Measurements from ENCODE around the gene ZC3H10. TPM values are rescaled to one million over a fixed set of nuclear protein-coding genes. Genes with fewer than 3 reads are reported as not detected.
A peak's percentile ranks its signal among the peaks of the same experiment; 100 is the strongest.

ZC3H10 gene
- total and polyA plus RNA-seq, 2 of the 13 experiments (the other 11 are each of a cell fraction or from before 2014, with no cell fraction given), result 0.70 to 2.3 TPM

DNA sequence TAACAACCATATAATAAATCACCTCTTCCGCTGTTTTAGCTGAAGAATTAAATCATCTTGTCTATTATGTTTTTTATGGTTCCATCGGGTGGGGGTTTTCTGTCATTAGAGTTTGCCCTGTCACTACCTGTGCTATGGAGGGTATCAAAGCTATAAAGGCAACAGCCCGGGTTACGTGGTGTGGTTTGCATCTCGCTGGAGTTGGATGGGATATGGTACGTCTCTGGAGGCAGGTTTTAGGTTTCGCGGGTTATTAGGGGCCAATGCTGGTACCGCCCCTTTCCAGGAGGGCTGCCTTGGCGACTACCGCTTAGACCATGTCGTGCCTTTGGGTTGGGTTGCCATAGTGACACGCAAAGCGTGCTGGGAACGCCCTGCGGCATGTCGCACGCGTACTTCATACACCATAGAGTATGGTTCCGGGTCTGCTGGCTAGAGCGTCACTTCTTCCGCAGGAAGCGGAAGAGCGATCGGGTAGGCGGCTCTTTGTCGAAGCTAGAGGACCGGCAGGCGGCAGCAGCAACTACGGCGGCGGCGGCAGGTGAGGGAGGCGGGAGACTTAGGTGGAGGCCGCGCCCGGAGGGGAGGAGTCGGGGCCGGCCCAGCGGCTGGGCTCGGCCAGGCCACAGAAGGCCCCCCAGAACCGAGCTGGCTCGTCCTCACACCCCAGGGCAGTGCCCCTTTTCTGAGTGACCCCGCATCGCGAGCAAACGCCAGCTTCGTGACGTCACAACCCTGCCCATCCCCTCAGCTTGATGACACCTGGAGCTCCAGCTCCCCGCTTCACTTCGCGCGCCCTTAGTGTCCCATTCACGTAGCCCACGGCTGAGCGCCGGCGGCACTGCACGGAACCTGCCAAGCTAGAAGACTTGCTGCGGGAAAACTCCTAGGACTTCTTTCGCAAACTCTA is at the start of gene ZC3H10 (continued):
- TF ChIP-seq, protein P1, sequence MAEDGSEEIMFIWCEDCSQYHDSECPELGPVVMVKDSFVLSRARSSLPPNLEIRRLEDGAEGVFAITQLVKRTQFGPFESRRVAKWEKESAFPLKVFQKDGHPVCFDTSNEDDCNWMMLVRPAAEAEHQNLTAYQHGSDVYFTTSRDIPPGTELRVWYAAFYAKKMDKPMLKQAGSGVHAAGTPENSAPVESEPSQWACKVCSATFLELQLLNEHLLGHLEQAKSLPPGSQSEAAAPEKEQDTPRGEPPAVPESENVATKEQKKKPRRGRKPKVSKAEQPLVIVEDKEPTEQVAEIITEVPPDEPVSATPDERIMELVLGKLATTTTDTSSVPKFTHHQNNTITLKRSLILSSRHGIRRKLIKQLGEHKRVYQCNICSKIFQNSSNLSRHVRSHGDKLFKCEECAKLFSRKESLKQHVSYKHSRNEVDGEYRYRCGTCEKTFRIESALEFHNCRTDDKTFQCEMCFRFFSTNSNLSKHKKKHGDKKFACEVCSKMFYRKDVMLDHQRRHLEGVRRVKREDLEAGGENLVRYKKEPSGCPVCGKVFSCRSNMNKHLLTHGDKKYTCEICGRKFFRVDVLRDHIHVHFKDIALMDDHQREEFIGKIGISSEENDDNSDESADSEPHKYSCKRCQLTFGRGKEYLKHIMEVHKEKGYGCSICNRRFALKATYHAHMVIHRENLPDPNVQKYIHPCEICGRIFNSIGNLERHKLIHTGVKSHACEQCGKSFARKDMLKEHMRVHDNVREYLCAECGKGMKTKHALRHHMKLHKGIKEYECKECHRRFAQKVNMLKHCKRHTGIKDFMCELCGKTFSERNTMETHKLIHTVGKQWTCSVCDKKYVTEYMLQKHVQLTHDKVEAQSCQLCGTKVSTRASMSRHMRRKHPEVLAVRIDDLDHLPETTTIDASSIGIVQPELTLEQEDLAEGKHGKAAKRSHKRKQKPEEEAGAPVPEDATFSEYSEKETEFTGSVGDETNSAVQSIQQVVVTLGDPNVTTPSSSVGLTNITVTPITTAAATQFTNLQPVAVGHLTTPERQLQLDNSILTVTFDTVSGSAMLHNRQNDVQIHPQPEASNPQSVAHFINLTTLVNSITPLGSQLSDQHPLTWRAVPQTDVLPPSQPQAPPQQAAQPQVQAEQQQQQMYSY (CRISPR knock-in tag; IDR thresholded peaks at IDR 0.05), result no peak
- TF ChIP-seq STAT5B (CRISPR knock-in tag; IDR thresholded peaks at IDR 0.05) (no peak; the same call in none of the 2 replicates), HIVEP1 (CRISPR knock-in tag; IDR thresholded peaks at IDR 0.05) (peak; percentile 83), NFE2 (CRISPR knock-in tag; IDR thresholded peaks at IDR 0.05) (no peak), ZNF598 (CRISPR knock-in tag; IDR thresholded peaks at IDR 0.05; ENCODE audit: borderline replicate concordance) (no peak), MEF2D (CRISPR knock-in tag; IDR thresholded peaks at IDR 0.05) (peak; percentile 89; the same call in 1 of the 2 replicates), ZNF468 (CRISPR knock-in tag; IDR thresholded peaks at IDR 0.05) (no peak), CREM (IDR thresholded peaks at IDR 0.05) (peak; percentile 93), CREM (CRISPR knock-in tag; IDR thresholded peaks at IDR 0.05) (no peak), ZNF33A (CRISPR knock-in tag; IDR thresholded peaks at IDR 0.05; ENCODE audit: borderline replicate concordance) (no peak), BRCA1 (CRISPR knock-in tag; IDR thresholded peaks at IDR 0.05) (no peak), GTF3A (CRISPR knock-in tag; conservative IDR thresholded peaks at IDR 0.05) (no peak), MTA1 (CRISPR knock-in tag; IDR thresholded peaks at IDR 0.05; ENCODE audit: borderline replicate concordance) (no peak; the same call in 1 of the 2 replicates), HOXA5 (CRISPR knock-in tag; IDR thresholded peaks at IDR 0.05) (peak; percentile 57; the same call in 1 of the 2 replicates), SP1 (IDR thresholded peaks at IDR 0.05) (no peak), SP1 (CRISPR knock-in tag; IDR thresholded peaks at IDR 0.05) (peak; percentile 82), FOXK1 (CRISPR knock-in tag; IDR thresholded peaks at IDR 0.05; ENCODE audit: borderline replicate concordance, low read depth) (peak; percentile 90; the same call in 1 of the 2 replicates), TEAD2 (CRISPR knock-in tag; IDR thresholded peaks at IDR 0.05) (no peak), ZNF382 (CRISPR knock-in tag; IDR thresholded peaks at IDR 0.05; ENCODE audit: borderline replicate concordance) (no peak), HNRNPH1 (optimal IDR thresholded peaks at IDR 0.05; ENCODE audit: low read depth, low read length) (peak; percentile 93), CCDC6 (CRISPR knock-in tag; IDR thresholded peaks at IDR 0.05) (peak; percentile 94; the same call in 1 of the 2 replicates)
- TF ChIP-seq, protein P2, sequence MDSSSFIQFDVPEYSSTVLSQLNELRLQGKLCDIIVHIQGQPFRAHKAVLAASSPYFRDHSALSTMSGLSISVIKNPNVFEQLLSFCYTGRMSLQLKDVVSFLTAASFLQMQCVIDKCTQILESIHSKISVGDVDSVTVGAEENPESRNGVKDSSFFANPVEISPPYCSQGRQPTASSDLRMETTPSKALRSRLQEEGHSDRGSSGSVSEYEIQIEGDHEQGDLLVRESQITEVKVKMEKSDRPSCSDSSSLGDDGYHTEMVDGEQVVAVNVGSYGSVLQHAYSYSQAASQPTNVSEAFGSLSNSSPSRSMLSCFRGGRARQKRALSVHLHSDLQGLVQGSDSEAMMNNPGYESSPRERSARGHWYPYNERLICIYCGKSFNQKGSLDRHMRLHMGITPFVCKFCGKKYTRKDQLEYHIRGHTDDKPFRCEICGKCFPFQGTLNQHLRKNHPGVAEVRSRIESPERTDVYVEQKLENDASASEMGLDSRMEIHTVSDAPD (CRISPR knock-in tag; IDR thresholded peaks at IDR 0.05), result 0 out of 2 replicates have a peak, but pooled peaks have one; percentile 48
- TF ChIP-seq, protein P3, sequence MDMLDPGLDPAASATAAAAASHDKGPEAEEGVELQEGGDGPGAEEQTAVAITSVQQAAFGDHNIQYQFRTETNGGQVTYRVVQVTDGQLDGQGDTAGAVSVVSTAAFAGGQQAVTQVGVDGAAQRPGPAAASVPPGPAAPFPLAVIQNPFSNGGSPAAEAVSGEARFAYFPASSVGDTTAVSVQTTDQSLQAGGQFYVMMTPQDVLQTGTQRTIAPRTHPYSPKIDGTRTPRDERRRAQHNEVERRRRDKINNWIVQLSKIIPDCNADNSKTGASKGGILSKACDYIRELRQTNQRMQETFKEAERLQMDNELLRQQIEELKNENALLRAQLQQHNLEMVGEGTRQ (IDR thresholded peaks at IDR 0.05; ENCODE audit: low read depth, low read length), result no peak
- TF ChIP-seq, protein P3 (CRISPR knock-in tag; IDR thresholded peaks at IDR 0.05; ENCODE audit: borderline replicate concordance), result no peak

Data from HepG2 (cell line).